Measurements from ENCODE around the gene SGMS1.
"Not testable (repeated sequence)": the region's sequence is repeated elsewhere in the genome, so short reads cannot be mapped to it uniquely, and the experiment has no call there.

- TF ChIP-seq POLR2A, CTCF (IDR thresholded peaks at IDR 0.05): not testable (repeated sequence)
Measured at GRCh38 chr10:50672152-50672551, 48.4 kb upstream of the SGMS1 start.

All from breast epithelium (tissue), 3 donors.